GM19452 (cell line): ENCODE data around the gene TBL2.
A peak's percentile ranks its signal among the peaks of the same experiment; 100 is the strongest.
"Not testable (repeated sequence)": the region's sequence is repeated elsewhere in the genome, so short reads cannot be mapped to it uniquely, and the experiment has no call there.

ENCODE experiments used
- ATAC-seq: cut with Tn5 transposase; IDR thresholded peaks from one replicate; pipeline ENCODE4 v1.9.1; 2021; ENCODE audit not compliant: unreplicated experiment

Gene TBL2

GRCh38 chr7:73606801-73607691 is 28.7 kb upstream of the TBL2 start:
- ATAC-seq: no peak

- no peak for ATAC-seq
These were observed 27.3 kb upstream of the TBL2 start for GRCh38 chr7:73605601-73606220.

DNA sequence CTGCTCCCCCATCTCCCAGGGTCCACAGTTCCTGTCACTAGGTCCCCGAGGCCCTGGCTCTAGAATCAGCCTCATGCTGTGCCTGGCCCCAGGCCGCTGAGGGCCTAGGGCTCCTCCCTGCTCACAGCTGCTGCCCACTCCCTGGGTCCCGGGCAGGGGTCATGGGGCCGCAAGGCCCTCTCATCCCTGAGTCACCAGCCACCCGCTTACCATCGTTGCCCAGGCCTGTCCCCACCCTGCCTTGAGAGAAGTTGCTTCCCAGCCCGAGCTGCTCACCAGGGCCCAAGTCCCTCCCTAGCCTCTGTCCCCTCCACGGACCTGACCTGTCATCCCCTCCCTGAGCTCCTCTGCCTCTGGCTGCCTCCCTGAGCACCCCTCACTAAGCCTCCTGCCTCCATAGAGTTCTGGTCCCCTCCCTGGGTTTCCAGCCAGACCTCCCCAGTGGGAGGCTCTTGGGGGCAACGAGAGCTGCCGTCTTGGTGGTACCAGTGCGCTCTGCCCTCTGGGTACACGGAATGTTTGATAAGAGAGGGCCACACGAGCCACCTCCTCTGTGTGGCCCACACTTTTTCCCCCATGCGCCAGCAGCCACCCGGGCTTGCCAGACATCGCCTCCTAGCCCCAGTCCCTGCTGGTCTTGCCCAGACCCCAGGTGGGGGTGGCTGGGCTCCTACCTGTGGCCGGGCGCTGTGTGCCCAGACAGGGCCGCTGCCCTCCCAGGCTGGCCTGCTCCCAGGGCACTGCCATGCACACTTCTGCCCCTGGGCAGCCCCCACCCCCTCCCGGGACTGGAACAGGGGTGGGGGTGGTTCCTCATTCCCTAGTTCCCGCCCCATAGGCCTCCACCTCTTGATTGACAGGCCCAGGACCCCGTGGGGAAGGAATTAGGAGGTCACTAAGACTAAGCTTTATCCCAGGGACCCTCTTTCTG is 24.6 kb upstream of the TBL2 start:
- ATAC-seq: no peak

DNA sequence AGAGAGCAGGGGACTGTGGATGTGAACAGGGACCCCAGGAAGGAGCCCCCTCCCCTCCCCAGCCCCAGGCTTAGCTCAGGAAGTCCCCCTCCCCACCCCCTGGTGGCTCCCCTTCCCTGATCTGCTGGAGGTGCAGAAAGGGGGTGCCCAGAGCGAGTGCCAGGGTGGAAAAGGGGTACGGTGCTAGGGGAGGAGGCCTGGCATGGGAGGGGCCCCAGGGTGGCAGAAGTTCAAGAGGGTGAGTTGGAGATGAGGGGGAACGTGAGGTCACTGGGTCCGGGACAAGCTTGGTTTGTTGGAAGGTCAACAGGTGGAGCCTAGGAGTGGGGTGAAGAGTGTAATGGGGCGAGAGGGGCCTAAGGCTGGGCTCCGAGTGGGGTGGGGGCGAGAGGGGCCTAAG is 21.5 kb upstream of the TBL2 start:
- ATAC-seq: no peak

DNA sequence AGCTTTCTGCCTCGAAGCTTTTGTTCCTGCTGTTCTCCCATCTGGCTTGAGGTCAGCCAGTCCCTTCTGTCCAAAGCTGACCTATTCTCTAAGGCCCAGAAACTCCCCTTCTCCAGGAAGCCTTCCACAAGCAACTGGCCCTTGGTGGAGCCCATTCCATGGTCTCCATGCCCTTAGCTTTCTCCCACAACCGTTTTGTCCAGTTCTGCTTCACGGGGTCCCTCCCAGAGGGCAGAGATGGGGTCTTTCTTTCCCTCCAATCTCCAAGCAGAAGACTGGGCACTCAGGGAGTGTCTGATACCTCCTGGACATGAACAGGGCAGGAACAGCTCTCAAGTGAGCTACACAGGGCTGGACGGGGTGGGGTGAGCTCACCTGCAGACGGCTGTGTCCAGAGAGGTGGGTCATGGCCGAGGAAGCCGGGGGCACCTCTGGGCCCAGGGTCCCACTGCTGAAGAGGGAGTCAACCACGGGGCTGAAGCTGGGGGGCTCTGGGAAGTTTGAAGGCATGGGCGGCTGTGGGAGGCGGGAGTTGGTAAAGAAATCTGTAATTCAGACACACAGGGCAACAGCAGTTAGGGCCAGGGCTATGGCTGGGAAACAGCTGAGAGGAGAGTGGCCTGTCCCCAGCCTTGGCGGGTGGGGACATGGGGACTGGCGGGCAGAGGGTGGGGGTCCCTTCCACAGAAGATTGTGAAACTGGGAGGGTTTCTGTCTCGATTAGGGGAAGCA is 20.9 kb upstream of the TBL2 start:
- ATAC-seq: no peak

DNA sequence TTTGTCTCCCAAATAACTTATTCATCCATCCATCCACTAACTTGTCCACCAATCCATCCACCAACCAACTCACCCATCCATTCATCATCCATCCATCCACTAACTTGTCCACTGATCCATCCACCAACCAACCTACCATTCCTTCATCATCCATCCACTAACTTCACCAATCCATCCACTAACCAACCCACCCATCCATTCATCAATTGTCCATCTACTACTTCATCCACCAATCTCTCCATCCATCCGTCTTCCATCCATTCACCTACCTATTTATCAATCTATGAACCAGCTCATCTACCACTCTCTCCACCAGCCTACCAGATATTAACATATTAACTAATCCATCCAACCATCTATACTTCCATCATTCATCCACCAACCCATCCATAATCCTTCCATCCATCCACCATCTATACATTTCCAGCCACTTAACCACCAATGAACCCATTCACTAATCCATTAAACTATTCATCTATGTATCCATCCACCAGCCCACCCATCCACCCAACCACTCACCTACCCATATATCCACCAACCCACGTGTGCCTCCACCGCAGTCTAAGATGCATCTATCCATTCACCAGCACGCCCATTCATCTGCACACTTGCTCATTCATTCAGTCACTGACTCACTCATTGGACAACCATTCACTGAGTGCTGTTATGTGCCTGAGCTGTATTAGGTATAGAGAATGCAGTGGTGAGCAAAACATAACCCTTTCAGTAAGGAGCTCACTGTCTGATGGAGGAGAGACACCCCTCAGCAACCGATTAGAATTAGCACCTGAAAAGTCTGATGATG is 19.8 kb upstream of the TBL2 start:
- no peak for ATAC-seq

- no peak for ATAC-seq
These were observed 18.0 kb upstream of the TBL2 start for GRCh38 chr7:73596191-73597065.

DNA sequence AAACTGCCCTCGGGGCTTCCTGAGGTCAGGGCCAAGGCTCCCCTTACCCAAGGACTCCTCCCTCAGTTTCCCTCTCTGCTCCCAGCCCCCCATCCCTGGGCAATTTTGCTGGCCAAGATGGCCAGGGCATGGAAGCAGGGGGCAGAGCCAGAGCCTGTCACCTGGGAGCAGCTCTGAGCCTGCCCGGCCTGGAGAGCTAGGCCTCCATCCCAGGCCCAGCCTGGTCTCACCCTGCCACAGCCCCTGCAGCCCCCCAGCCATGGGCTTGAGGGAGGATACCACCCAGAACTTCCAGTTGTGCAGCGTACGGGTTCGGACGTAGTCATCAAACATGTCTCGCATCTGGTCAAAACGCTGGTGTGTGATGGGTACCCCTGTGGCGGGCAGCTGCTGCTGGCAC is 17.0 kb upstream of the TBL2 start:
- ATAC-seq: no peak

DNA sequence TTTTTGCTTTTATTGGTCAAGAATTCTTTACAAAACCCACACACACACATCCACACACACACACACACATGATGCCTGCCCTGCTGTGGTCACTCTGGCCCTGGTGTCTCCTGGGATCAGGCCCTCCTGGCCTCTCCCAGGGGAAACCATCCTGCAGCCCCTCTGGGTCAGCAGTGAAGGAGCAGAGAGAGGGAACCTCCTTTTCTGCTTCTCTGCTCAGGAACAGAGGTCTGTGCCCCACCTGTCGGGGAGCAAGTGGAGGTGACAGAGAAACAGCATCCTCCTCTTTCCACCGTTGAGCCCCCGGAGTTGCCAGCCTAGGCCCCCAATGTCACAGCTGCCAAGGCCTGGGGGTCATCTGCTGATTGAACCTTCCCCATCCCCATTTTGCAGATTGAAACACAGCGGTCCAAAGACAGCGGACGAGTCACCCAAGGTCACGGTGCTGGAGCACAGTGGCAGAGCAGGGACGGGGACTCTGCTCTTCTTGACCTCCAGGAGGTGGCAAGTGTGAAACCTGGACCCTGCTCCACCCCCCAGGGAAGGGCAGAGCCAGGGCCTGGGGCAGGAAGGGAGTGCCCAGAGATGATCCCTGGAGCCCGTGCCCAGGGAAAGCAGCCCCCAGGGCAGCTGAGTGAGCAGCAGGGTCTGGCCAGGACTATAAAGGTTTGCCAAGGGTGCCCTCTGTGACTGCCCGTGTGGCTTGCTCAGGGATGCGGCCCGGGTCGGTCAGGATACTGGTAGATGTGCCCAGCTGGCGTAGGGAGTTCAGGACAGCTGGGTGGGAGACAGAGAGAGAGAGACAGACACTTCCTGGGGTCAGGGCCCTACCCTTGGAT is 15.0 kb upstream of the TBL2 start:
- ATAC-seq: no peak

DNA sequence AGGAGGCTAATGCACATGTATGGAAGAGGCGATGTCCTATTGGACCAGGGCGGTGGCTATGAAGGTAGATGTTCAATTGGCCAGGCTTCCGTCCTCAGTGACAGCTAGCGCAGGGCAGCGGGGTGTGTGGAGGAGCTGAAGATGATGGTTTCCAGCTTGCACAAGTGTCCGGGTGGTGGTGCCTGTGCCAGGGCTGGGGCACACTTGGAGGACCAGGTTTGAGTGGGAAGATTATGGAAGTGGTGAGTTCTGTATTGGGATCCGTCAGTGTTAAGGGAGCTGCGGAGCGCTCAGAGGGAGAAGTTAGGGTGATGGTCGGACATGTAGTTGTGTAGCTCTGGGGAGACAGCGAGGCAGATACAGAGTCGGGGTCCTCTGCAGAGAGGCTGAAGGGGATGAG is 8.5 kb upstream of the TBL2 start:
- no peak for ATAC-seq

DNA sequence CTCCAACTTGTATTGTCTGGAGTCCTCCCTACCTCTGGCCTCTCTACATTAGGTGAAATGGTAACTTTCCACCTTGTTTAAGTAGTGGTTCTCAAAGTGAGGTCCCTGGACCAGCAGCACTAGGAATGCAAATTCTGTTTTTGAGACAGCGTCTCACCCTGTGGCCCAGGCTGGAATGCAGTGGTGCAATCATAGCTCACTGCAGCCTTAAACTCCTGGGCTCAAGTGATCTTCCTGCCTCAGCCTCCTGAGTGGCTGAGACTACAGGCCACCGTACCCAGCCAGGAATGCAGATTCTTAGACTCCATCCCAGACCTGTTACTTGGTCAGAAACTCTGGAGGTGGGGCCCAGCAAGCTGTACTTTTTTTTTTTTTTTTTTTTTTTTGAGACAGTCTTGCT is 6.8 kb upstream of the TBL2 start:
- ATAC-seq: no peak

DNA sequence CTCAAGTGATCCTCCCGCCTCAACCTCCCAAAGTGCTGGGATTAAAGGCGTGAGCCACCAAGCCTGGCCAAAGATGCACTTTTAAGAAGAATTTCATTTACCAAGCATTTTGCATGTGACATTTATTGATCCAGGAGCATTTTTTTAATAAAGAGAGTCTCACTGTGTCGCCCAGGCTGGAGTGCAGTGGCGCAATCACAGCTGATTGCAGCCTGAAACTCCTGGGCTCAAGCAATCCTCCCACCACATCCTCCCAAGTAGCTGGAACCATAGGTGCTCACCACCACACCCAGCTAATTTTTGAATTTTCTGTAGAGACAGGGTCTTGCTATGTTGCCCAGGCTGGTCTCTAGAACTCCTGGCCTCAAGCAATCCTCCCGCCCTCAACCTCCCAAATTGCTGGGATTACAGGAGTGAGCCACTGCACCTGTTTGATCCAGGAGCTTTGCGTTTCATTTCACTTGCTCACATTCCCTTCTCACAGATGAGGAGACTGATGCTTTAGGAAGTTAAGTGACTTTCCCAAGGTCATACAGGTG is 4.4 kb upstream of the TBL2 start:
- ATAC-seq: no peak

- ATAC-seq: not testable (repeated sequence)
These were observed 2.6 kb upstream of the TBL2 start for GRCh38 chr7:73581006-73581405.

GRCh38 chr7:73577627-73578341 is 595 bp downstream of the TBL2 start:
- ATAC-seq: peak; percentile 27

GRCh38 chr7:73573791-73574190 is 4.6 kb downstream of the TBL2 start:
- no peak for ATAC-seq

DNA sequence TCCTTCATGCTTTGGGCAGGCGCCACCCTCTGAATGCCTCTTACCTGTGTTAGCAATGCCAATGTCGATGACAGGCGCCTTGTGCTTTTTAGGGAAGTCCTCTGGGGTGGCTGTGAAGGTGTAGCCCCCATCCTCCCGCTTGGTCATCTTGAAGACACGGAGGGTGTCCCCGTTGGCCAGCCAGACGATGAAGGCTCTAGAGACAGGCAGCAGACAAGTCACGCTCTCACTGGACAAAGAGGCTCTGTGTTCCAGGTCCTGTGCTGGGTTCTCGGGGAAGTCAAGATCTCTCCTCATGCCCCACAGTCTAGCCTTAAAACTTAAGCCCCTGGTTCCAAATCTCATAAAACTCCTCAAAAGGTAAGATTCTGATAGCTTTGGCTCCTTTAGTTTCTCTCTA is 5.1 kb downstream of the TBL2 start:
- ATAC-seq: no peak

DNA sequence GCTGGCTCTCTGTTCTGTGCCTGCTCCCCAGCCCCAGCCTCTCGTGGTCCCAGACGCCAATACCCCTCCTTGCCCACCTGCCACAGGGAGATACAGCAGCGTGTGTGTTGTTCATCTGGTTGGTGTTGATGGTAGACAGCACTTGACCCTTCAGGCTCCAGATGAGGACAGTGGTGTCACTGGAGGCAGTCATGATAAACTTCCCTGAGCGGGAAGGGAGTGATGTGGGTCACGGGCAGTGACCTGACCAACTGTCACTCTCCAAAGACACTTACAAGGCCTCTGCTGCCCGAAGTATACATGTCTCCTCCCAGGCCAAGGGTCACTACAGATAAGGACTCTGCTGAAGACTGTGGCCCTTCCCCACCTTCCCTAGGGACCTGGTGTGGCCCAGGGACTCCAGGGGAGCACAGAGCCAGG is 5.6 kb downstream of the TBL2 start:
- no peak for ATAC-seq
